ENCODE results near the gene HIBADH. TPM values are rescaled to one million over a fixed set of nuclear protein-coding genes. Genes with fewer than 3 reads are reported as not detected.
"Not testable (repeated sequence)": the region's sequence is repeated elsewhere in the genome, so short reads cannot be mapped to it uniquely, and the experiment has no call there.

The HIBADH gene
- polyA plus RNA-seq, 4 donors: 74.1 to 105 (median 87.6) TPM

GRCh38 chr7:27684491-27684890 is 21.8 kb upstream of the HIBADH start:
- no peak for DNase-seq (ENCODE audit: low read depth in 4 of 4, low spot score in 2 of 4)

GRCh38 chr7:27680610-27681009 is 17.9 kb upstream of the HIBADH start:
- DNase-seq (ENCODE audit: low read depth in 4 of 4, low spot score in 2 of 4): no peak

GRCh38 chr7:27678617-27679260 is 16.1 kb upstream of the HIBADH start:
- DNase-seq (ENCODE audit: low read depth in 4 of 4, low spot score in 2 of 4): no peak

- no peak for DNase-seq (ENCODE audit: low read depth in 4 of 4, low spot score in 2 of 4)
Observed at GRCh38 chr7:27677912-27678612, 15.4 kb upstream of the HIBADH start.

GRCh38 chr7:27674126-27674525 is 11.4 kb upstream of the HIBADH start:
- not testable (repeated sequence) for DNase-seq (ENCODE audit: low read depth in 4 of 4, low spot score in 2 of 4)

- DNase-seq (ENCODE audit: low read depth in 4 of 4, low spot score in 2 of 4): no peak
Observed at GRCh38 chr7:27671675-27672074, 9.0 kb upstream of the HIBADH start.

- DNase-seq (ENCODE audit: low read depth in 4 of 4, low spot score in 2 of 4): no peak
Observed at GRCh38 chr7:27670676-27671075, 8.0 kb upstream of the HIBADH start.

GRCh38 chr7:27670177-27670576 is 7.5 kb upstream of the HIBADH start:
- DNase-seq (ENCODE audit: low read depth in 4 of 4, low spot score in 2 of 4): no peak

GRCh38 chr7:27665531-27665930 is 2.8 kb upstream of the HIBADH start:
- no peak for DNase-seq (ENCODE audit: low read depth in 4 of 4, low spot score in 2 of 4)

- DNase-seq (ENCODE audit: low read depth in 4 of 4, low spot score in 2 of 4): no peak
Observed at GRCh38 chr7:27663989-27664331, 1.3 kb upstream of the HIBADH start.

- peak; percentile 37 to 65 (median 43) for DNase-seq (ENCODE audit: low read depth in 4 of 4, low spot score in 2 of 4)
Observed at GRCh38 chr7:27661811-27662489, 733 bp downstream of the HIBADH start.

- no peak for DNase-seq (ENCODE audit: low read depth in 4 of 4, low spot score in 2 of 4)
Observed at GRCh38 chr7:27656724-27657123, 6.0 kb downstream of the HIBADH start.

GRCh38 chr7:27655184-27655583 is 7.5 kb downstream of the HIBADH start:
- DNase-seq (ENCODE audit: low read depth in 4 of 4, low spot score in 2 of 4): no peak

GRCh38 chr7:27652518-27652917 is 10.2 kb downstream of the HIBADH start:
- DNase-seq (ENCODE audit: low read depth in 4 of 4, low spot score in 2 of 4): no peak

GRCh38 chr7:27651702-27652101 is 11.0 kb downstream of the HIBADH start:
- DNase-seq (ENCODE audit: low read depth in 4 of 4, low spot score in 2 of 4): no peak

- DNase-seq (ENCODE audit: low read depth in 4 of 4, low spot score in 2 of 4): no peak
Observed at GRCh38 chr7:27650283-27650682, 12.4 kb downstream of the HIBADH start.

GRCh38 chr7:27647489-27647888 is 15.2 kb downstream of the HIBADH start:
- DNase-seq (ENCODE audit: low read depth in 4 of 4, low spot score in 2 of 4): no peak

- no peak for DNase-seq (ENCODE audit: low read depth in 4 of 4, low spot score in 2 of 4)
Observed at GRCh38 chr7:27647046-27647445, 15.6 kb downstream of the HIBADH start.

- DNase-seq (ENCODE audit: low read depth in 4 of 4, low spot score in 2 of 4): no peak
Observed at GRCh38 chr7:27642271-27642670, 20.4 kb downstream of the HIBADH start.

- DNase-seq (ENCODE audit: low read depth in 4 of 4, low spot score in 2 of 4): no peak
Observed at GRCh38 chr7:27641581-27642230, 21.0 kb downstream of the HIBADH start.

- DNase-seq (ENCODE audit: low read depth in 4 of 4, low spot score in 2 of 4): no peak
Observed at GRCh38 chr7:27640884-27641574, 21.7 kb downstream of the HIBADH start.

Data from left renal cortex interstitium (tissue), 4 donors.